K562 (cell line): ENCODE measurements around the gene FNBP1. TPM values are rescaled to one million over a fixed set of nuclear protein-coding genes. Genes with fewer than 3 reads are reported as not detected.

Experiments
- ADNP ChIP-seq: fragments of 200-800 bp; sonication (Bioruptor generic); IDR thresholded peaks from 2 replicates; pipeline ENCODE4 v1.6.1; 2016; ENCODE audit warnings: missing genetic modification characterization, missing compliant biosample characterization
- ASH1L ChIP-seq: fragments of 450-650 bp; IDR thresholded peaks from 2 replicates; pipeline ENCODE4 v1.6.1; 2018; ENCODE audit warnings: borderline replicate concordance, mild to moderate bottlenecking, low read depth; ENCODE audit not compliant: partially characterized antibody
- BCL6 ChIP-seq: fragments of 250-450 bp; sonication (Bioruptor Pico); IDR thresholded peaks from 2 replicates; pipeline ENCODE4 v1.4.0; 2020
- BRCA1 ChIP-seq, 2 experiments: fragments of 450-650 bp in 1 of 2; sonication (generic) in 1 of 2; formaldehyde crosslinking in 1 of 2; IDR thresholded peaks; 2 replicates each; pipeline versions ENCODE4 v1.5.0 to v1.6.1; 2017 to 2020; ENCODE audit warnings: mild to moderate bottlenecking in 1 of 2, missing genetic modification reagents in 1 of 2
- BRD4 ChIP-seq: fragments of 200-600 bp; sonication (generic); IDR thresholded peaks from 2 replicates; pipeline ENCODE4 v1.6.1; 2017; ENCODE audit warnings: inconsistent platforms
- BRF1 ChIP-seq: IDR thresholded peaks from 3 replicates; pipeline ENCODE4 v1.6.1; 2011; ENCODE audit warnings: borderline replicate concordance, mild to moderate bottlenecking; ENCODE audit not compliant: insufficient read length; ENCODE audit errors: extremely low read depth
- CBX5 ChIP-seq: IDR thresholded peaks from 2 replicates; pipeline ENCODE4 v1.6.1; 2014; ENCODE audit warnings: low read depth, borderline replicate concordance
- CHD2 ChIP-seq: IDR thresholded peaks from 2 replicates; pipeline ENCODE4 v1.6.1; 2011; ENCODE audit warnings: low read depth, low read length
- E2F5 ChIP-seq: sonication (generic); formaldehyde crosslinking; IDR thresholded peaks from 2 replicates; pipeline ENCODE4 v1.8.0; 2022; ENCODE audit warnings: mild to moderate bottlenecking, missing genetic modification reagents
- ELF4 ChIP-seq: fragments of 450-650 bp; formaldehyde crosslinking; IDR thresholded peaks from 2 replicates; pipeline ENCODE4 v1.4.0; 2022; ENCODE audit warnings: missing genetic modification characterization
- HDGF ChIP-seq: fragments of 450-650 bp; IDR thresholded peaks from 2 replicates; pipeline ENCODE4 v1.6.1; 2016
- HNRNPLL ChIP-seq: fragments of 200-400 bp; formaldehyde crosslinking; IDR thresholded peaks from 2 replicates; pipeline ENCODE4 v1.6.1; 2017; ENCODE audit warnings: low read length, low read depth, mild to moderate bottlenecking; ENCODE audit not compliant: poor library complexity, severe bottlenecking
- JUNB ChIP-seq: fragments of 450-650 bp; formaldehyde crosslinking; conservative IDR thresholded peaks from 2 replicates; pipeline ENCODE4 v1.4.0; 2020; ENCODE audit warnings: mild to moderate bottlenecking
- MAFF ChIP-seq: IDR thresholded peaks from 2 replicates; pipeline ENCODE4 v1.6.1; 2012; ENCODE audit warnings: low read length, improper control_type of control experiment
- MBD1 ChIP-seq: fragments of 250-450 bp; sonication (Bioruptor Pico); IDR thresholded peaks from 2 replicates; pipeline ENCODE4 v1.8.0; 2022; ENCODE audit warnings: inconsistent platforms
- NR2F6 ChIP-seq: fragments of 450-650 bp; formaldehyde crosslinking; IDR thresholded peaks from 2 replicates; pipeline ENCODE4 v1.4.0; 2020; ENCODE audit warnings: mild to moderate bottlenecking
- RB1 ChIP-seq: fragments of 450-650 bp; IDR thresholded peaks from 2 replicates; pipeline ENCODE4 v1.6.1; 2017; ENCODE audit warnings: low read depth, mild to moderate bottlenecking
- SETDB1 ChIP-seq: IDR thresholded peaks from one replicate; pipeline ENCODE4 v1.6.1; 2012; ENCODE audit warnings: low read length, control low read depth, inconsistent platforms
- SLC30A9 ChIP-seq: fragments of 250-450 bp; sonication (Bioruptor Pico); IDR thresholded peaks from 2 replicates; pipeline ENCODE4 v1.8.0; 2022; ENCODE audit warnings: mild to moderate bottlenecking, moderate library complexity
- STAG1 ChIP-seq: sonication (generic); formaldehyde crosslinking; IDR thresholded peaks from 2 replicates; pipeline ENCODE4 v1.5.0; 2020; ENCODE audit warnings: missing genetic modification reagents, borderline replicate concordance
- TARDBP ChIP-seq: fragments of 450-650 bp; IDR thresholded peaks from 2 replicates; pipeline ENCODE4 v1.6.1; 2016
- ZBTB7A ChIP-seq: IDR thresholded peaks from 2 replicates; pipeline ENCODE4 v1.6.1; 2011; ENCODE audit warnings: low read depth, mild to moderate bottlenecking, low read length, moderate library complexity, borderline replicate concordance; ENCODE audit not compliant: control insufficient read depth
- ZNF197 ChIP-seq: fragments of 200-800 bp; sonication (Bioruptor generic); IDR thresholded peaks from 2 replicates; pipeline ENCODE4 v1.6.1; 2016; ENCODE audit warnings: low read depth, missing genetic modification characterization, missing compliant biosample characterization
- ZNF449 ChIP-seq: fragments of 250-450 bp; sonication (Bioruptor Pico); IDR thresholded peaks from 2 replicates; pipeline ENCODE4 v1.8.0; 2022; ENCODE audit warnings: moderate library complexity, mild to moderate bottlenecking, inconsistent platforms
- ZNF77 ChIP-seq: fragments of 250-450 bp; sonication (Bioruptor Pico); IDR thresholded peaks from 2 replicates; pipeline ENCODE4 v1.5.0; 2020
- polyA plus RNA-seq, 8 experiments: library from polyadenylated mRNA; depleted of rRNA in 4 of 8; stranded (reverse) in 5 of 8; unstranded in 3 of 8; fragments of >200 nt; fragmentation: Nextera tagmentation in 2 of 8; fragmentation: Illumina TruSeq in 1 of 8; extraction: Ambion mirVana in 2 of 8; extraction: Trizol in 1 of 8; gene quantifications; 2 replicates each; pipeline versions ENCODE4 v1.2.1 to v1.2.3, GENCODE V29; 2011 to 2014; ENCODE audit warnings: inconsistent platforms in 1 of 8, missing spikeins in 1 of 8
- total RNA-seq, 7 experiments: library from RNA; depleted of rRNA in 6 of 7; stranded (reverse); fragments of >200 nt in 6 of 7; fragmentation: Illumina TruSeq in 2 of 7; extraction: Trizol in 2 of 7; gene quantifications; 2 replicates each; pipeline versions ENCODE4 v1.2.1 to v1.2.3, GENCODE V29; 2011 to 2021; ENCODE audit warnings: low replicate concordance in 1 of 7

The FNBP1 gene
- total and polyA plus RNA-seq, 9 of the 15 experiments (the other 6 are each of a cell fraction or from before 2014, with no cell fraction given), result 1.8 to 14.9 (median 7.6) TPM

DNA sequence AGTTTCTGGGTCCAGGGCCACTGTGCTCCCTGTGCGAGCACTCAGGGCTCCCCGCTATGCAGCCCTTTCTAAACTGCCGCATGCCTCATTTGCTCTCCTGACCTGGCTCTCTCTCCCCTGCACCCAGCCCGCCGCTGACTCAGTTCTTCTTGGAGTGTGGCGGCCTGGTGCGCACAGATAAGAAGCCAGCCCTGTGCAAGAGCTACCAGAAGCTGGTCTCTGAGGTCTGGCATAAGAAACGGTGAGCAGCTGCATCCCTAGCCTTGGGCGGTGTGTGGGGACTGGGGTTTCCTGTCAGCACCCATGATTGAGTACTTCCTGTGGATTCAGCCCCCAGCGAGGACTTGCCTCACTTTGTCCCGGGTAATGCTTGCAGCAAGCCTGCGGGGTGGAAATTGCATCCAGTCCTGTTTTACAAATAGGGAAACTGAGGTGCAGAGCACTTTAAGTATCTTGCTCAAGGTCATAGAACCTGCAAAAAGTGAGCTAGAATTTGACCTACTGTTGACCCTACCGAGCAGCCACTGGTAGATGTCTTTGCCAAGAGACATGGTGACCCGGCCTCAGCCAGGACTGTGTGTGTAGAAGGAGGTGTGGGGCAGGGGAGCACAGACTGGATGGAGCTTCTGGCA is 179.8 kb downstream of the FNBP1 start (continued):
- TF ChIP-seq E2F5 (CRISPR knock-in tag), result no peak
- peak; percentile 77 for TF ChIP-seq BCL6 (CRISPR knock-in tag)
- TF ChIP-seq SLC30A9 (CRISPR knock-in tag), result no peak
- no peak for TF ChIP-seq RB1
- no peak for TF ChIP-seq STAG1 (CRISPR knock-in tag)
- TF ChIP-seq JUNB (CRISPR knock-in tag), result peak; percentile 85
- TF ChIP-seq CBX5, result no peak
- TF ChIP-seq SETDB1, result no peak
- TF ChIP-seq ZNF449 (CRISPR knock-in tag), result peak; percentile 80
- peak; percentile 93 for TF ChIP-seq ZNF197
- no peak for TF ChIP-seq NR2F6 (CRISPR knock-in tag)
- TF ChIP-seq ZNF77 (CRISPR knock-in tag), result no peak
- no peak for TF ChIP-seq HDGF
- no peak for TF ChIP-seq ADNP (tag)
- TF ChIP-seq ELF4 (CRISPR knock-in tag), result peak; percentile 98
- TF ChIP-seq BRCA1 (IDR thresholded peaks at IDR 0.05), result no peak
- no peak for TF ChIP-seq BRCA1 (CRISPR knock-in tag; IDR thresholded peaks at IDR 0.05)
- no peak for TF ChIP-seq TARDBP
- TF ChIP-seq ZBTB7A, result peak; percentile 91; the same call in 1 of the 2 replicates
- peak; percentile 69 for TF ChIP-seq MAFF
- 0 out of 2 replicates have a peak, but pooled peaks have one; percentile 58 for TF ChIP-seq CHD2
- TF ChIP-seq BRF1, result no peak
- no peak for TF ChIP-seq ASH1L
- TF ChIP-seq BRD4, result peak; percentile 81; the same call in 1 of the 2 replicates
- TF ChIP-seq HNRNPLL, result no peak
- no peak; the same call in 1 of the 2 replicates for TF ChIP-seq MBD1 (CRISPR knock-in tag)
